K562 (cell line): Measurements from ENCODE around the gene HNF1B. TPM values are rescaled to one million over a fixed set of nuclear protein-coding genes. Genes with fewer than 3 reads are reported as not detected.

Experiments used
- ATAC-seq: fragments of 200-7000 bp; cut with Tn5 transposase; 3 replicates; pipeline ENCODE4 v1.9.1; 2020; ENCODE audit warnings: moderate library complexity
- BruUV-seq: library from RNA; stranded (reverse); fragments of 400-500 nt; replicated peaks from 2 replicates; lab custom pipeline; 2021; lab: Mats Ljungman, UMichigan
- CTCF ChIA-PET: fragments of 300-600 bp; formaldehyde crosslinking; extraction: SDS; loops from one replicate; lab custom pipeline; 2021; ENCODE audit warnings: low intra/inter-chr PET ratio; lab: Yijun Ruan, JAX
- POLR2A ChIA-PET: fragments of 300-600, 350-650 bp; sonication (Branson Sonifier 250); formaldehyde crosslinking; extraction: SDS; loops from one replicate; lab custom pipeline; 2021; ENCODE audit warnings: antibody characterized with exemption, inconsistent platforms; lab: Yijun Ruan, JAX
- DNase-seq, 4 experiments: peaks; one replicate each; pipeline versions ENCODE4 v3.0.0 to v3.0.0-alpha.2; 2011 to 2018; ENCODE audit warnings: low spot score in 3 of 4, mixed read lengths in 3 of 4; ENCODE audit errors: extremely low read depth in 1 of 4
- FAIRE-seq: peaks from 2 replicates; lab custom pipeline; 2011; peaks lifted over from hg19 to GRCh38; lab: Jason Lieb, UNC
- H2AFZ ChIP-seq: 2 replicates; pipeline ENCODE4 v1.6.0; 2011; ENCODE audit warnings: low read depth, low read length, control low read depth, inconsistent platforms
- H3K27ac ChIP-seq: fragments of 200-600 bp; 3 replicates; pipeline ENCODE4 v1.8.0; 2011; ENCODE audit warnings: low read depth, mild to moderate bottlenecking, control low read depth, inconsistent platforms, low read length, moderate library complexity, mixed read lengths; ENCODE audit errors: extremely low read depth
- H3K27me3 ChIP-seq, 2 experiments: fragments of 300-600 bp in 1 of 2; 2 replicates in 1 of 2; 3 replicates in 1 of 2; pipeline versions ENCODE4 v1.6.0 to v1.8.0; 2011; ENCODE audit warnings: inconsistent platforms in 2 of 2, low read length in 2 of 2, mild to moderate bottlenecking in 1 of 2, mixed read lengths in 1 of 2, moderate library complexity in 1 of 2; ENCODE audit not compliant: control insufficient read depth in 2 of 2, insufficient read depth in 2 of 2
- H3K36me3 ChIP-seq: fragments of 300-600 bp; 3 replicates; pipeline ENCODE4 v1.8.0; 2011; ENCODE audit warnings: mild to moderate bottlenecking, low read length, inconsistent platforms; ENCODE audit not compliant: control insufficient read depth, insufficient read depth
- H3K4me1 ChIP-seq, 2 experiments: fragments of 200-600 bp in 1 of 2; replicated peaks in 1 of 2; 2 replicates in 1 of 2; 3 replicates in 1 of 2; pipeline versions ENCODE4 v1.5.1 to v1.8.0; 2011; ENCODE audit warnings: inconsistent platforms in 2 of 2, low read length in 2 of 2, mild to moderate bottlenecking in 1 of 2, mixed read lengths in 1 of 2, moderate library complexity in 1 of 2; ENCODE audit not compliant: control insufficient read depth in 2 of 2, insufficient read depth in 2 of 2
- H3K4me2 ChIP-seq: 2 replicates; pipeline ENCODE4 v1.6.1; 2011; ENCODE audit warnings: low read length, control low read depth, inconsistent platforms, mixed read lengths; ENCODE audit not compliant: insufficient read depth
- H3K4me3 ChIP-seq: fragments of 200-600 bp; sonication (generic), shearing (Covaris generic); 2 replicates; pipeline ENCODE4 v1.5.1; 2016; ENCODE audit warnings: control low read depth, inconsistent platforms
- H3K79me2 ChIP-seq: fragments of 200-600 bp; 3 replicates; pipeline ENCODE4 v1.8.0; 2011; ENCODE audit warnings: low read length, inconsistent platforms; ENCODE audit not compliant: control insufficient read depth, insufficient read depth
- H3K9ac ChIP-seq, 2 experiments: 2 replicates each; pipeline versions ENCODE4 v1.6.0 to v1.6.1; 2011; ENCODE audit warnings: low read depth in 2 of 2, low read length in 2 of 2, control low read depth in 1 of 2, inconsistent platforms in 1 of 2, mild to moderate bottlenecking in 1 of 2, mixed read lengths in 1 of 2; ENCODE audit not compliant: insufficient read depth in 1 of 2
- H3K9me1 ChIP-seq: one replicate; pipeline ENCODE4 v1.6.0; 2011; ENCODE audit warnings: inconsistent platforms, mild to moderate bottlenecking, low read length, moderate library complexity; ENCODE audit not compliant: control insufficient read depth, insufficient read depth
- H3K9me3 ChIP-seq: replicated peaks from 2 replicates; pipeline ENCODE4 v1.5.1; 2011; ENCODE audit warnings: low read depth, low read length, inconsistent platforms; ENCODE audit not compliant: control insufficient read depth, insufficient read depth
- H4K20me1 ChIP-seq: replicated peaks from 2 replicates; pipeline ENCODE4 v1.6.1; 2011; ENCODE audit warnings: low read length, inconsistent platforms, mixed read lengths; ENCODE audit not compliant: control insufficient read depth, insufficient read depth
- ARID4B ChIP-seq: sonication (generic); formaldehyde crosslinking; IDR thresholded peaks from 2 replicates; pipeline ENCODE4 v1.8.0; 2022; ENCODE audit warnings: mild to moderate bottlenecking, missing genetic modification reagents
- CHD2 ChIP-seq: IDR thresholded peaks from 2 replicates; pipeline ENCODE4 v1.6.1; 2011; ENCODE audit warnings: low read depth, low read length
- FOXK2 ChIP-seq, 2 experiments: fragments of 450-650 bp; IDR thresholded peaks in 1 of 2; conservative IDR thresholded peaks in 1 of 2; 2 replicates each; pipeline ENCODE4 v1.6.1; 2016; ENCODE audit warnings: low read depth in 2 of 2, mild to moderate bottlenecking in 1 of 2
- GATAD2B ChIP-seq: fragments of 450-650 bp; IDR thresholded peaks from 2 replicates; pipeline ENCODE4 v1.6.1; 2017; ENCODE audit warnings: mild to moderate bottlenecking, borderline replicate concordance
- HDAC6 ChIP-seq: IDR thresholded peaks from 2 replicates; pipeline ENCODE4 v1.6.1; 2012; ENCODE audit warnings: low read depth, mild to moderate bottlenecking, control low read depth, inconsistent platforms, low read length, moderate library complexity
- NBN ChIP-seq: fragments of 450-650 bp; IDR thresholded peaks from 2 replicates; pipeline ENCODE4 v1.6.1; 2016; ENCODE audit warnings: low read depth, mild to moderate bottlenecking
- PATZ1 ChIP-seq: fragments of 250-450 bp; sonication (Bioruptor Pico); IDR thresholded peaks from 2 replicates; pipeline ENCODE4 v1.5.0; 2020; ENCODE audit warnings: mild to moderate bottlenecking, borderline replicate concordance
- SIRT6 ChIP-seq: IDR thresholded peaks from one replicate; pipeline ENCODE4 v1.6.1; 2012; ENCODE audit warnings: low read depth, mild to moderate bottlenecking, control low read depth, inconsistent platforms, low read length, moderate library complexity
- ZBTB17 ChIP-seq: fragments of 450-650 bp; formaldehyde crosslinking; IDR thresholded peaks from 2 replicates; pipeline ENCODE4 v1.4.0; 2020; ENCODE audit warnings: mild to moderate bottlenecking
- ZNF124 ChIP-seq: sonication (generic); formaldehyde crosslinking; IDR thresholded peaks from 2 replicates; pipeline ENCODE4 v1.8.1; 2022; ENCODE audit warnings: missing genetic modification reagents
- ZNF24 ChIP-seq: fragments of 450-650 bp; IDR thresholded peaks from 2 replicates; pipeline ENCODE4 v1.6.1; 2016
- ZNF384 ChIP-seq: IDR thresholded peaks from 2 replicates; pipeline ENCODE4 v1.6.1; 2012; ENCODE audit warnings: low read depth, low read length, improper control_type of control experiment
- ZNF586 ChIP-seq: fragments of 450-650 bp; formaldehyde crosslinking; conservative IDR thresholded peaks from 2 replicates; pipeline ENCODE4 v1.4.0; 2020; ENCODE audit warnings: mild to moderate bottlenecking, moderate library complexity
- ZNF695 ChIP-seq: fragments of 450-650 bp; formaldehyde crosslinking; IDR thresholded peaks from 2 replicates; pipeline ENCODE4 v1.4.0; 2020; ENCODE audit warnings: mild to moderate bottlenecking, moderate library complexity
- ZNF780A ChIP-seq: fragments of 250-450 bp; sonication (Bioruptor Pico); IDR thresholded peaks from 2 replicates; pipeline ENCODE4 v1.5.0; 2021; ENCODE audit warnings: mild to moderate bottlenecking
- WGBS: fragments of 100-300 bp; shearing (Covaris generic); methylation state at CpG from one replicate; pipeline ENCODE4 v1.1.6; 2016; ENCODE audit warnings: low coverage, mixed read lengths; ENCODE audit not compliant: insufficient coverage; ENCODE audit errors: missing lambda C conversion rate; 5-methylcytosine and 5-hydroxymethylcytosine counted together
- in situ Hi-C: fragments of 300-500 bp; cut with MboI; formaldehyde crosslinking; loops from 4 replicates; pipeline ENCODE4 v1.15.0; 2018; ENCODE audit warnings: inconsistent platforms, mixed read lengths
- intact Hi-C: fragments of 100-400 bp; cut with micrococcal nuclease; formaldehyde crosslinking; loops from 2 replicates; pipeline ENCODE4 v1.14.2; 2022
- polyA plus RNA-seq, 8 experiments: library from polyadenylated mRNA; depleted of rRNA in 4 of 8; stranded (reverse) in 5 of 8; unstranded in 3 of 8; fragments of >200 nt; fragmentation: Nextera tagmentation in 2 of 8; fragmentation: Illumina TruSeq in 1 of 8; extraction: Ambion mirVana in 2 of 8; extraction: Trizol in 1 of 8; gene quantifications; 2 replicates each; pipeline versions ENCODE4 v1.2.1 to v1.2.3, GENCODE V29; 2011 to 2014; ENCODE audit warnings: inconsistent platforms in 1 of 8, missing spikeins in 1 of 8
- total RNA-seq, 7 experiments: library from RNA; depleted of rRNA in 6 of 7; stranded (reverse); fragments of >200 nt in 6 of 7; fragmentation: Illumina TruSeq in 2 of 7; extraction: Trizol in 2 of 7; gene quantifications; 2 replicates each; pipeline versions ENCODE4 v1.2.1 to v1.2.3, GENCODE V29; 2011 to 2021; ENCODE audit warnings: low replicate concordance in 1 of 7

Gene HNF1B
- total and polyA plus RNA-seq, 9 of the 15 experiments (the other 6 are each of a cell fraction or from before 2014, with no cell fraction given): not detected

GRCh38 chr17:37699285-37699973 lies 45.4 kb downstream of the HNF1B start (continued):
- TF ChIP-seq ARID4B (CRISPR knock-in tag) (no peak), HDAC6 (no peak), NBN (no peak), ZNF384 (no peak), ZNF780A (CRISPR knock-in tag) (no peak)

- ATAC-seq (no peak), DNase-seq (no peak), FAIRE-seq (no peak)
- BruUV-seq: no TSS peak
- Histone ChIP-seq H3K4me1 (no peaks in the 10 kb centered on the region), H2AFZ (no peak overlapping the region), H3K9me3 (no peaks in the 10 kb centered on the region), H4K20me1 (no peaks in the 10 kb centered on the region), H3K9me1 (no peaks in the 10 kb centered on the region), H3K36me3 (no peaks in the 10 kb centered on the region), H3K79me2 (no peaks in the 10 kb centered on the region), H3K4me3 (no peak overlapping the region), H3K27me3 (peaks cover 2 to 43% of the 10 kb centered on the region in 2 experiments), H3K4me2 (no peak overlapping the region), H3K27ac (no peak overlapping the region), H3K9ac (no peak overlapping the region)
- 8% methylated on average over 4 of the region's 4 CpGs for WGBS
- CTCF ChIA-PET: no interaction called here
- POLR2A ChIA-PET: no interaction called here
- in situ Hi-C loops (no loop called here), intact Hi-C loops (no loop called here)
- TF ChIP-seq FOXK2 (conservative IDR thresholded peaks at IDR 0.05 in 1 of 2, IDR thresholded peaks at IDR 0.05 in 1 of 2; ENCODE audit: low read depth in 2 of 2) (no peak), ZNF695 (CRISPR knock-in tag) (no peak), PATZ1 (CRISPR knock-in tag) (no peak), SIRT6 (no peak), GATAD2B (no peak), ZNF24 (no peak), ZBTB17 (CRISPR knock-in tag) (no peak), ZNF124 (CRISPR knock-in tag) (no peak), ZNF586 (CRISPR knock-in tag) (no peak), CHD2 (no peak)
Measured at GRCh38 chr17:37698911-37699255, 46.0 kb downstream of the HNF1B start.
